Measurements from ENCODE around the gene TRIM31. TPM values are rescaled to one million over a fixed set of nuclear protein-coding genes. Genes with fewer than 3 reads are reported as not detected.
A peak's percentile ranks its signal among the peaks of the same experiment; 100 is the strongest.

The TRIM31 gene
- total RNA-seq, 1 donor, result 0.10 TPM

DNA sequence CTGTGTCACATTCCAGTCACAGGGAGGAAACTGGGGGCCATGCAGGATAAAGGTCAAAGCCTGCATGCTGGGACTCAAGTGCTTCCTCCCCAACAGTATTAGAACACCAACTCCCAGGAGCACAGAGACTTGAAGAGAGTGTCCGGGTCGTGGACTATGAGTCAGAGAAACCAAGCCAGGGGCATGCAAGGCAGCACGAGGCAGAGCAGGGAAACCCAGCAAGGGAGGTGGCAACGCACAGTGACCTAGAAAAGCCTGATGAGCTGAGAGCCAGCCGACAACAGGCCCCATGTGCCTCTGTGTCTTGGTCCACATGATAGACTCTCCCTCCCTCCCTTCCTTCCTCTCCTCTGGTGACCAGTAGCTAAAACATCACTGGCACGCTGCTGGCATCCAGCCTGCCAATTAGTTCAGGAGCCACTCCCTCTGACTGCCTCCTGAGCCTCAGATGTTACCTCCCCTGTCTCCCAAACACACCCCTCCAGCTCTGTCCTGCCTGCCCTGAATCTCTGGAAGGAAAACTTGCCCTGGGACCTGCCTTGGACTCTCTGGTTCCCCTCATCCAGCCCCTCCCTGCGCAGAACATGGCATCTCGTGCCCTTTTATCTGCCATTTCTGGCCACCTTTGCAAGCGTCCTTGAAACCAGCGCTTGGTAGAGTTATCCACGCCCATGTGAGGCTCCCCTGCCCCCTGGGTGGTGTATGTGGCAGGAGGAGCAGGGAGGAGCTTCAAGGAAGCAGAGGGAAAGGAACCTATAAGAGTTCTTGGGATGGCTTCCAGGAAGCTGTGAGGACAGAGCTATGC is 21.1 kb downstream of the TRIM31 start:
- Histone ChIP-seq H3K4me1 (ENCODE audit: insufficient read depth, low read length) (no peaks in the 10 kb centered on the region), H3K9me3 (ENCODE audit: low read depth, low read length) (no peaks in the 10 kb centered on the region), H3K4me3 (ENCODE audit: low read length) (no peak overlapping the region), H3K27me3 (ENCODE audit: insufficient read depth, low read length) (peaks cover 73% of the 10 kb centered on the region)

DNA sequence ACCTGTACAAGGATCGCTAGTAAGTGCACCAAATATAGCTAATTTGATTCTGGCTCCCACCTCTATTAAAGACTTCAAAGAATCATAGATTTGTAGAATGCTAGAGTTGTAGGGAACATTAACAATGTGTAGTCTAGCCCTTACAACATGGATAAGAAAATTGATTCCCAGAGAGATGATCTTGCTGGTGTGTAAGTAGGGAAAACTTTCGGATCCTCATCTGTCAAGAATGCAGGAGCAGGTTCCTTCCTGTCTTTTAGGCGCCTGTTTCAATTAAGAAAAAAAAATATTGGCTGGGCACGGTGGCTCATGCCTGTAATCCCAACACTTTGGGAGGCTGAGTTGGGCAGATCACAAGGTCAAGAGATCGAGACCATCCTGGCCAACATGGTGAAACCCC is 25.0 kb downstream of the TRIM31 start:
- Histone ChIP-seq H3K4me1 (ENCODE audit: insufficient read depth, low read length) (no peaks in the 10 kb centered on the region), H3K4me3 (ENCODE audit: low read length) (no peak overlapping the region), H3K27me3 (ENCODE audit: insufficient read depth, low read length) (peaks cover 47% of the 10 kb centered on the region), H3K9me3 (ENCODE audit: low read depth, low read length) (no peaks in the 10 kb centered on the region)

GRCh38 chr6:30077218-30077617 is 35.7 kb downstream of the TRIM31 start:
- H3K4me1 ChIP-seq (ENCODE audit: insufficient read depth, low read length), result peaks cover 17% of the 10 kb centered on the region
- H3K9me3 ChIP-seq (ENCODE audit: low read depth, low read length), result no peaks in the 10 kb centered on the region
- H3K27me3 ChIP-seq (ENCODE audit: insufficient read depth, low read length), result peaks cover 74% of the 10 kb centered on the region
- no peak overlapping the region for H3K4me3 ChIP-seq (ENCODE audit: low read length)

DNA sequence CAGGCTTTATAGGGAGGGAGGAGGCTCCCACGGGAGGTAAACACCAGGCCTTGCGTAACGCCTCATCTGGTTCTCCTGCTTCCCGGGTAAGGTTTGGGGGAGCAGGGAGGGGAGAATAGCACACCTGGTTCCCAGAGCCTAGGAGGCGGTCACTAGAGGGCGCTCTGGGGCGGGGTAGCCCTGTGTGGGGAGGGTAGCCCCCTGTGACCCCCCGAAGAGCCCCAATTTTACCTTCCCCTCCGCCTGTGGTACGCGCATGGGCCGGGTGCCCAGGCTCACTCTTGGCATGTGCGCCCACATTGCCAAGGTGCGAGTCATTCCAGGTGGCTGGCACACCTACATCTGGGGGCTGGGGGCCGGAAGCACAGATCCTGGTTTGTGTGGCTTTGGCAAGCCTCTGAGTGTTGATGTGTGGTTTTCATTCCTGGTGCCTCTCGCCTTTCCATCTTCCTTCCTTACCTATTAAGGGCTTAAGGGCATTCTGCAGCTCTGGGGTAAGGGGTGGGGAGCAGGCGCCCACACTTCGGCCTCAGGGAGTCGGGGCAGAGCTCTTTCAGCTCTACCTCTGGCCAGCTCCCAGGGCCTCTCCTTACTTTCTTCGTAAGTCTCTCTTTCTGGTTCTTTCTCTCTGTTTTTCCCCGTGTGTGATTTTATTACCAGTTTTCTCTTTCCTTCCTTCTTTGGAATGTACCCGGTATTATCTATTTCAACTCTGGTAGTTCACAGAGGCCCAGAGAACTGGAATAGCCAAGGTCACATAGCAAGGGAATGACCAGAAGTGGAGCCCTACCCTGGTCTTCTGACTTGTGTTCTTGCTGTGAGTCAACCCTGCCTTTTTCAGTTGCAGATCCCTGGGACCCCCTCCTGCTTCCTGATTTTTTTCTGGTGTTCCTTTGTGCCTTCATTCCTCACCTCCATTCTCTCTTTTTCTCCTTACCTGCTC is 36.8 kb downstream of the TRIM31 start:
- peaks cover 17% of the 10 kb centered on the region for H3K4me1 ChIP-seq (ENCODE audit: insufficient read depth, low read length)
- H3K4me3 ChIP-seq (ENCODE audit: low read length), result no peak overlapping the region
- no peaks in the 10 kb centered on the region for H3K9me3 ChIP-seq (ENCODE audit: low read depth, low read length)
- H3K27me3 ChIP-seq (ENCODE audit: insufficient read depth, low read length), result peaks cover 80% of the 10 kb centered on the region

GRCh38 chr6:30075094-30075789 is 37.6 kb downstream of the TRIM31 start, which contains the start of gene RNF39:
Gene RNF39 (minus strand): TSS chr6:30075769. CDS start chr6:30075585, 184 bp downstream.
- Histone ChIP-seq H3K27me3 (ENCODE audit: insufficient read depth, low read length) (peaks cover 80% of the 10 kb centered on the region), H3K4me1 (ENCODE audit: insufficient read depth, low read length) (peaks cover 17% of the 10 kb centered on the region), H3K9me3 (ENCODE audit: low read depth, low read length) (no peaks in the 10 kb centered on the region), H3K4me3 (ENCODE audit: low read length) (no peak within 1 kb of the TSS)

GRCh38 chr6:30074331-30075093 is 38.4 kb downstream of the TRIM31 start:
- no peaks in the 10 kb centered on the region for H3K9me3 ChIP-seq (ENCODE audit: low read depth, low read length)
- H3K4me1 ChIP-seq (ENCODE audit: insufficient read depth, low read length), result peaks cover 17% of the 10 kb centered on the region
- H3K4me3 ChIP-seq (ENCODE audit: low read length), result no peak overlapping the region
- H3K27me3 ChIP-seq (ENCODE audit: insufficient read depth, low read length), result peaks cover 74% of the 10 kb centered on the region

- H3K9me3 ChIP-seq (ENCODE audit: low read depth, low read length), result no peaks in the 10 kb centered on the region
- peaks cover 66% of the 10 kb centered on the region for H3K27me3 ChIP-seq (ENCODE audit: insufficient read depth, low read length)
- peaks cover 19% of the 10 kb centered on the region for H3K4me1 ChIP-seq (ENCODE audit: insufficient read depth, low read length)
- no peak overlapping the region for H3K4me3 ChIP-seq (ENCODE audit: low read length)
Measured at GRCh38 chr6:30073489-30074235, 39.2 kb downstream of the TRIM31 start.

GRCh38 chr6:30071858-30072257 is 41.0 kb downstream of the TRIM31 start:
- Histone ChIP-seq H3K4me3 (ENCODE audit: low read length) (no peak overlapping the region), H3K9me3 (ENCODE audit: low read depth, low read length) (no peaks in the 10 kb centered on the region), H3K27me3 (ENCODE audit: insufficient read depth, low read length) (peaks cover 53% of the 10 kb centered on the region), H3K4me1 (ENCODE audit: insufficient read depth, low read length) (peaks cover 32% of the 10 kb centered on the region)

DNA sequence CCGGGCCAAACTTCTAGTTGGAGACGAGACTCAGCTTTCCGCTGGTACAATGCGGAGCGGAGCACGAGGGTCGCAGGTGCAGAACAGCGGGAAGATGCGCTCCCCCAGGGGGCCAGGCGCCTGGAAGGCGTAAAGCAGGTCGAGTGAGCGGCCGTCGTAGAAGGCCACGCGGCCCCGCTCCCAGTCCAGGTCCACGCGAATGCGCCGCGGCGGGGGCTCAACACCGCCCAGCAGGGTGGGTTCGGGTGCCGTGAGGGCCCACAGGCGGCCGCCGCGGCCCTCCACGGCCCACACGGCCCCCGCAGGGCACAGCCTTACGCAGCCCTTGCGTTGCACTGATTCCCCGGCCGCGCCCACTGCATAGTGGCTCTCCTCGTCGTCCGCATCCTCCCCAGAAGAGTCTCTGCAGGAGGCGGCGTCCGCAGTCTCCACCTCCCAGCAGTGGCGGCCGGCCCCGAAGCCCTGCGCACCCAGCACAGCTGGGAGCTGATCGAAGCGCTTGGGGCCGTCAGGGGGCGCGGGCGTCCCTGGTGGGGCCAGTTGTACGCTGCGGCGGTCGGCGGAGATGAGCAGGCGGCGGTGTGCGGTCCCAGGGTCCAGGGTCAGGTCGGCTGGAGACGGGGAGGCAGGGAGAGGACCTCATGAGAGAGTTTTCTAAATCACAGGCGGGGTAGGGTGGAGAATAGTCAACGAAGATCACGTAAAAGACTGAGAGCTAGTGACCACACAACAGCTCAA is 41.6 kb downstream of the TRIM31 start:
- H3K4me1 ChIP-seq (ENCODE audit: insufficient read depth, low read length), result peaks cover 33% of the 10 kb centered on the region

GRCh38 chr6:30067460-30068139 is 45.3 kb downstream of the TRIM31 start:
- Histone ChIP-seq H3K4me3 (ENCODE audit: low read length) (peak overlapping the region; percentile 74), H3K9me3 (ENCODE audit: low read depth, low read length) (no peaks in the 10 kb centered on the region), H3K4me1 (ENCODE audit: insufficient read depth, low read length) (peaks cover 26% of the 10 kb centered on the region), H3K27me3 (ENCODE audit: insufficient read depth, low read length) (peaks cover 10% of the 10 kb centered on the region)

More for the DNA sequence above, 41.6 kb downstream of the TRIM31 start:
- H3K27me3 ChIP-seq (ENCODE audit: insufficient read depth, low read length), result peaks cover 47% of the 10 kb centered on the region
- no peak overlapping the region for H3K4me3 ChIP-seq (ENCODE audit: low read length)
- H3K9me3 ChIP-seq (ENCODE audit: low read depth, low read length), result no peaks in the 10 kb centered on the region

DNA sequence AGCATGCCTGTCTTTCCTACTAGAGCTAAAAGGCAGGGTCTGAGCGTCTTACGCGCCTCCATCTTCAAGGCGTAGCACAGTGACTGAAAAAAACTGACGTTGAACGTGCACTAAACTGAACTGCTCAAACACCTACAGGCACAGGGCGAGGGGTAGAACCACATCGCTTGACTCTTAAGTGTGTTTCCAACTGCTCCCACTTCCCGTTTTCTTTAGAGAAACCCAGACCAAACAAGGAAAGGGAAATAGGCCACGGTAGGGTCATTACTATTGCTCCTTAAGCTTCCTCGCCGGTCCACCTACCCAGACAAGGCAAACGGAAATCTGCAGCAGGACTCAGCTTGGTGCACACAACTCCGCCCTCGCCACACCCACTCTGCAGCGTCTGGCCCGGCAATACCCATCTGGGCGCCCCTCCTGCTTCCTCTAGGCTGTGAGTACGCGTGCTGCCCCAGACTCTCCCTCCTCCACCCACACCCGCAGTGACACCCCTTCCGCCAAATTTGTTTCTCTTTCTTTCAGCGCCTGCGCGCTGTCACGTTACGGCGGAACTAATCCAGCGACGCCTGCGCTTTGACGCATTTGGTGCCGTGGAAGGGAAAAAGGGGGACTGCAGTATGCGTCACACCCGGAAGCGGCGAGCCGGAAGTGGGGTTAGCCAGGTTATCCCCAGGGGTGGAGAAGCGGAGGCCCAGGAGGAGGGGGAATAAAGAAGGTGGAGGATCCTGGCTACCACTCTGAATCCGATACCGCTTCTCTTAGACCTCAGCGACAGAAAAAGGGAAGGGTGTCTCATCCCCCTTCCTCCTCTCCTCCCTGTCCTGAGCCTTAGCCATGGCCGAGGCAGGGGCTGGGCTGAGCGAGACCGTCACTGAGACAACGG is 46.1 kb downstream of the TRIM31 start, which contains the start of gene PPP1R11:
TSS of gene PPP1R11 (plus strand) at position 622 of the 883 bp plus-strand sequence. CDS start at position 835, 213 bp downstream.
- Histone ChIP-seq H3K27me3 (ENCODE audit: insufficient read depth, low read length) (peaks cover 2% of the 10 kb centered on the region), H3K4me1 (ENCODE audit: insufficient read depth, low read length) (peaks cover 33% of the 10 kb centered on the region), H3K9me3 (ENCODE audit: low read depth, low read length) (no peaks in the 10 kb centered on the region), H3K4me3 (ENCODE audit: low read length) (peak within 1 kb of the TSS; percentile 74)

DNA sequence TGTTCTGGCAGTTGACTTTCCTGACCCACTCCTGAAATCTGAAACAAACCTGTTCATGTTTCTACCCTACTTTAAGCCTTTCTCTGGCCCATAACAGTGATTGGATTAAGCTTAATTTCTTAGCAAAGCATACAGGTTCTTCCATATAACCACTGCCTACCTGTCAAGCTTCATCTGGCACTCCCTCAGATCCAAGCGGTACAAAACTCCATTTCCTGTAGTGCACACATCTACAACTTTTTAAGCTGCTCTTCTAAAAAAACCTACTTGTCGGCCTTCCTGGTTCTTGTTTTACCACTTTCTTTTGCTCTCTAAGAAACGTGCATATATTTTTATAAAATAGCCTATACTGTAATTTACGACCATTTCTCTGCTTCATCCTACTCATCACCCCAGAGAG is 46.8 kb downstream of the TRIM31 start:
- Histone ChIP-seq H3K4me1 (ENCODE audit: insufficient read depth, low read length) (peaks cover 37% of the 10 kb centered on the region), H3K27me3 (ENCODE audit: insufficient read depth, low read length) (no peaks in the 10 kb centered on the region), H3K4me3 (ENCODE audit: low read length) (peak overlapping the region; percentile 74), H3K9me3 (ENCODE audit: low read depth, low read length) (no peaks in the 10 kb centered on the region)

Data from mononuclear cell (primary cell).